K562 (cell line): ENCODE measurements around the gene GAB2. TPM values are rescaled to one million over a fixed set of nuclear protein-coding genes. Genes with fewer than 3 reads are reported as not detected.

Experiments used
- ATAC-seq: fragments of 200-7000 bp; cut with Tn5 transposase; 3 replicates; pipeline ENCODE4 v1.9.1; 2020; ENCODE audit warnings: moderate library complexity
- BruUV-seq: library from RNA; stranded (reverse); fragments of 400-500 nt; replicated peaks from 2 replicates; lab custom pipeline; 2021; lab: Mats Ljungman, UMichigan
- CTCF ChIA-PET: fragments of 300-600 bp; formaldehyde crosslinking; extraction: SDS; loops from one replicate; lab custom pipeline; 2021; ENCODE audit warnings: low intra/inter-chr PET ratio; lab: Yijun Ruan, JAX
- POLR2A ChIA-PET: fragments of 300-600, 350-650 bp; sonication (Branson Sonifier 250); formaldehyde crosslinking; extraction: SDS; loops from one replicate; lab custom pipeline; 2021; ENCODE audit warnings: antibody characterized with exemption, inconsistent platforms; lab: Yijun Ruan, JAX
- DNase-seq, 4 experiments: peaks; one replicate each; pipeline versions ENCODE4 v3.0.0 to v3.0.0-alpha.2; 2011 to 2018; ENCODE audit warnings: low spot score in 3 of 4, mixed read lengths in 3 of 4; ENCODE audit errors: extremely low read depth in 1 of 4
- FAIRE-seq: peaks from 2 replicates; lab custom pipeline; 2011; peaks lifted over from hg19 to GRCh38; lab: Jason Lieb, UNC
- H2AFZ ChIP-seq: 2 replicates; pipeline ENCODE4 v1.6.0; 2011; ENCODE audit warnings: low read depth, low read length, control low read depth, inconsistent platforms
- H3K27ac ChIP-seq: fragments of 200-600 bp; 3 replicates; pipeline ENCODE4 v1.8.0; 2011; ENCODE audit warnings: low read depth, mild to moderate bottlenecking, control low read depth, inconsistent platforms, low read length, moderate library complexity, mixed read lengths; ENCODE audit errors: extremely low read depth
- H3K27me3 ChIP-seq, 2 experiments: fragments of 300-600 bp in 1 of 2; 2 replicates in 1 of 2; 3 replicates in 1 of 2; pipeline versions ENCODE4 v1.6.0 to v1.8.0; 2011; ENCODE audit warnings: inconsistent platforms in 2 of 2, low read length in 2 of 2, mild to moderate bottlenecking in 1 of 2, mixed read lengths in 1 of 2, moderate library complexity in 1 of 2; ENCODE audit not compliant: control insufficient read depth in 2 of 2, insufficient read depth in 2 of 2
- H3K36me3 ChIP-seq: fragments of 300-600 bp; 3 replicates; pipeline ENCODE4 v1.8.0; 2011; ENCODE audit warnings: mild to moderate bottlenecking, low read length, inconsistent platforms; ENCODE audit not compliant: control insufficient read depth, insufficient read depth
- H3K4me1 ChIP-seq, 2 experiments: fragments of 200-600 bp in 1 of 2; replicated peaks in 1 of 2; 2 replicates in 1 of 2; 3 replicates in 1 of 2; pipeline versions ENCODE4 v1.5.1 to v1.8.0; 2011; ENCODE audit warnings: inconsistent platforms in 2 of 2, low read length in 2 of 2, mild to moderate bottlenecking in 1 of 2, mixed read lengths in 1 of 2, moderate library complexity in 1 of 2; ENCODE audit not compliant: control insufficient read depth in 2 of 2, insufficient read depth in 2 of 2
- H3K4me2 ChIP-seq: 2 replicates; pipeline ENCODE4 v1.6.1; 2011; ENCODE audit warnings: low read length, control low read depth, inconsistent platforms, mixed read lengths; ENCODE audit not compliant: insufficient read depth
- H3K4me3 ChIP-seq: fragments of 200-600 bp; sonication (generic), shearing (Covaris generic); 2 replicates; pipeline ENCODE4 v1.5.1; 2016; ENCODE audit warnings: control low read depth, inconsistent platforms
- H3K79me2 ChIP-seq: fragments of 200-600 bp; 3 replicates; pipeline ENCODE4 v1.8.0; 2011; ENCODE audit warnings: low read length, inconsistent platforms; ENCODE audit not compliant: control insufficient read depth, insufficient read depth
- H3K9ac ChIP-seq, 2 experiments: 2 replicates each; pipeline versions ENCODE4 v1.6.0 to v1.6.1; 2011; ENCODE audit warnings: low read depth in 2 of 2, low read length in 2 of 2, control low read depth in 1 of 2, inconsistent platforms in 1 of 2, mild to moderate bottlenecking in 1 of 2, mixed read lengths in 1 of 2; ENCODE audit not compliant: insufficient read depth in 1 of 2
- H3K9me1 ChIP-seq: one replicate; pipeline ENCODE4 v1.6.0; 2011; ENCODE audit warnings: inconsistent platforms, mild to moderate bottlenecking, low read length, moderate library complexity; ENCODE audit not compliant: control insufficient read depth, insufficient read depth
- H3K9me3 ChIP-seq: replicated peaks from 2 replicates; pipeline ENCODE4 v1.5.1; 2011; ENCODE audit warnings: low read depth, low read length, inconsistent platforms; ENCODE audit not compliant: control insufficient read depth, insufficient read depth
- H4K20me1 ChIP-seq: replicated peaks from 2 replicates; pipeline ENCODE4 v1.6.1; 2011; ENCODE audit warnings: low read length, inconsistent platforms, mixed read lengths; ENCODE audit not compliant: control insufficient read depth, insufficient read depth
- KDM1A ChIP-seq, 2 experiments: fragments of 450-650 bp; IDR thresholded peaks; 2 replicates each; pipeline ENCODE4 v1.6.1; 2016; ENCODE audit warnings: mild to moderate bottlenecking in 2 of 2
- KDM4B ChIP-seq, 2 experiments: fragments of 450-650 bp in 1 of 2; sonication (generic) in 1 of 2; IDR thresholded peaks; 2 replicates each; pipeline ENCODE4 v1.6.1; 2016 to 2017; ENCODE audit warnings: borderline replicate concordance in 2 of 2, antibody characterized with exemption in 1 of 2, low read depth in 1 of 2, mild to moderate bottlenecking in 1 of 2
- MCM3 ChIP-seq: fragments of 450-650 bp; IDR thresholded peaks from 2 replicates; pipeline ENCODE4 v1.6.1; 2016
- MYBL2 ChIP-seq, 2 experiments: fragments of 450-650 bp in 1 of 2; sonication (generic) in 1 of 2; formaldehyde crosslinking in 1 of 2; IDR thresholded peaks; 2 replicates each; pipeline versions ENCODE4 v1.6.1 to v1.8.1; 2017 to 2022; ENCODE audit warnings: borderline replicate concordance in 1 of 2, inconsistent platforms in 1 of 2, low read depth in 1 of 2, mild to moderate bottlenecking in 1 of 2, missing genetic modification reagents in 1 of 2, moderate library complexity in 1 of 2
- NFIC ChIP-seq: fragments of 450-650 bp; IDR thresholded peaks from 2 replicates; pipeline ENCODE4 v1.6.1; 2017; ENCODE audit warnings: mild to moderate bottlenecking, inconsistent platforms
- NFIX ChIP-seq: fragments of 250-450 bp; sonication (Bioruptor Pico); IDR thresholded peaks from 2 replicates; pipeline ENCODE4 v1.4.0; 2020; ENCODE audit warnings: low read depth, mild to moderate bottlenecking, moderate library complexity
- ZNF766 ChIP-seq: fragments of 200-800 bp; sonication (Bioruptor generic); conservative IDR thresholded peaks from 2 replicates; pipeline ENCODE4 v1.6.1; 2016; ENCODE audit warnings: missing genetic modification characterization, missing compliant biosample characterization
- ZNF79 ChIP-seq: fragments of 250-450 bp; sonication (Bioruptor Pico); IDR thresholded peaks from 2 replicates; pipeline ENCODE4 v1.4.0; 2020; ENCODE audit warnings: low read depth, mild to moderate bottlenecking, moderate library complexity
- WGBS: fragments of 100-300 bp; shearing (Covaris generic); methylation state at CpG from one replicate; pipeline ENCODE4 v1.1.6; 2016; ENCODE audit warnings: low coverage, mixed read lengths; ENCODE audit not compliant: insufficient coverage; ENCODE audit errors: missing lambda C conversion rate; 5-methylcytosine and 5-hydroxymethylcytosine counted together
- in situ Hi-C: fragments of 300-500 bp; cut with MboI; formaldehyde crosslinking; loops from 4 replicates; pipeline ENCODE4 v1.15.0; 2018; ENCODE audit warnings: inconsistent platforms, mixed read lengths
- intact Hi-C: fragments of 100-400 bp; cut with micrococcal nuclease; formaldehyde crosslinking; loops from 2 replicates; pipeline ENCODE4 v1.14.2; 2022
- polyA plus RNA-seq, 8 experiments: library from polyadenylated mRNA; depleted of rRNA in 4 of 8; stranded (reverse) in 5 of 8; unstranded in 3 of 8; fragments of >200 nt; fragmentation: Nextera tagmentation in 2 of 8; fragmentation: Illumina TruSeq in 1 of 8; extraction: Ambion mirVana in 2 of 8; extraction: Trizol in 1 of 8; gene quantifications; 2 replicates each; pipeline versions ENCODE4 v1.2.1 to v1.2.3, GENCODE V29; 2011 to 2014; ENCODE audit warnings: inconsistent platforms in 1 of 8, missing spikeins in 1 of 8
- total RNA-seq, 7 experiments: library from RNA; depleted of rRNA in 6 of 7; stranded (reverse); fragments of >200 nt in 6 of 7; fragmentation: Illumina TruSeq in 2 of 7; extraction: Trizol in 2 of 7; gene quantifications; 2 replicates each; pipeline versions ENCODE4 v1.2.1 to v1.2.3, GENCODE V29; 2011 to 2021; ENCODE audit warnings: low replicate concordance in 1 of 7

GAB2 gene
- total and polyA plus RNA-seq, 9 of the 15 experiments (the other 6 are each of a cell fraction or from before 2014, with no cell fraction given): 2.3 to 35.2 (median 16.1) TPM

GRCh38 chr11:78266451-78266850, 151.2 kb downstream of the GAB2 start:
- no peaks in the 10 kb centered on the region for H4K20me1 ChIP-seq
- H2AFZ ChIP-seq: no peak overlapping the region
- no peak overlapping the region for H3K4me3 ChIP-seq
- intact Hi-C loops: no loop called here
- WGBS: 50% methylated on average over 3 of the region's 3 CpGs
- H3K9me3 ChIP-seq: no peaks in the 10 kb centered on the region; the same call in 1 of the 2 replicates
- peaks cover 19% of the 10 kb centered on the region; the same call in 2 of the 3 replicates for H3K79me2 ChIP-seq
- H3K9me1 ChIP-seq: no peaks in the 10 kb centered on the region
- ATAC-seq: no peak
- peaks cover 16% of the 10 kb centered on the region for H3K36me3 ChIP-seq
- in situ Hi-C loops: no loop called here
- H3K27ac ChIP-seq: no peak overlapping the region
- DNase-seq: no peak
- ChIA-PET CTCF (no interaction called here), POLR2A (no interaction called here)
- no peak for FAIRE-seq
- no peak overlapping the region for H3K4me2 ChIP-seq
- no TSS peak for BruUV-seq
- no peak for TF ChIP-seq ZNF79 (CRISPR knock-in tag)
- peak; percentile 91 for TF ChIP-seq NFIX
- peak; percentile 96 for TF ChIP-seq NFIC
- no peak for TF ChIP-seq MYBL2 (IDR thresholded peaks at IDR 0.05; ENCODE audit: low read depth)
- no peak for TF ChIP-seq MYBL2 (CRISPR knock-in tag; IDR thresholded peaks at IDR 0.05; ENCODE audit: borderline replicate concordance)
- TF ChIP-seq KDM1A (IDR thresholded peaks at IDR 0.05): no peak
- H3K4me1 ChIP-seq: peaks cover 5 to 41% of the 10 kb centered on the region in 2 experiments; a peak in 4 of 5 replicates
- H3K9ac ChIP-seq: no peak overlapping the region
- H3K27me3 ChIP-seq: no peaks in the 10 kb centered on the region

- Histone ChIP-seq H3K9ac (no peak overlapping the region), H3K4me3 (no peak overlapping the region), H3K9me3 (no peaks in the 10 kb centered on the region), H3K4me2 (no peak overlapping the region), H4K20me1 (no peaks in the 10 kb centered on the region), H3K4me1 (peaks cover 13 to 50% of the 10 kb centered on the region in 2 experiments), H3K27me3 (no peaks in the 10 kb centered on the region), H3K36me3 (peaks cover 7% of the 10 kb centered on the region; the same call in 2 of the 3 replicates), H3K27ac (no peak overlapping the region), H3K9me1 (no peaks in the 10 kb centered on the region), H2AFZ (no peak overlapping the region), H3K79me2 (peaks cover 19% of the 10 kb centered on the region; the same call in 2 of the 3 replicates)
- FAIRE-seq: peak; percentile 58
- ChIA-PET POLR2A (no interaction called here), CTCF (no interaction called here)
- WGBS: 74% methylated on average over 3 of the region's 3 CpGs
- no TSS peak for BruUV-seq
- ATAC-seq: no peak
- no peak for DNase-seq
- in situ Hi-C loops (no loop called here), intact Hi-C loops (no loop called here)
- TF ChIP-seq KDM1A (IDR thresholded peaks at IDR 0.05): no peak
- no peak for TF ChIP-seq KDM4B (IDR thresholded peaks at IDR 0.05; ENCODE audit: borderline replicate concordance in 2 of 2, low read depth in 1 of 2)
- no peak for TF ChIP-seq ZNF766 (CRISPR knock-in tag)
- TF ChIP-seq MCM3: no peak
Measured at GRCh38 chr11:78265326-78265725, 152.3 kb downstream of the GAB2 start.
